Measurements from ENCODE around the gene P2RY14. TPM values are rescaled to one million over a fixed set of nuclear protein-coding genes. Genes with fewer than 3 reads are reported as not detected.

P2RY14 gene
- total RNA-seq, result not detected in 2 replicates
- long read RNA-seq, result 0 reads

- DNase-seq (ENCODE audit: extremely low spot score, unreplicated experiment), result no peak
- Mint-ChIP-seq H3K27me3 (ENCODE audit: unreplicated experiment) (no peaks in the 10 kb centered on the region), H3K27ac (ENCODE audit: unreplicated experiment) (no peak within 1 kb of the TSS), H3K36me3 (ENCODE audit: unreplicated experiment) (no peaks in the 10 kb centered on the region), H3K4me3 (ENCODE audit: unreplicated experiment) (no peak within 1 kb of the TSS), H3K9me3 (ENCODE audit: unreplicated experiment) (no peaks in the 10 kb centered on the region), H3K4me1 (ENCODE audit: unreplicated experiment) (peaks cover 5% of the 10 kb centered on the region)
- no peak for TF ChIP-seq CTCF (IDR thresholded peaks at IDR 0.05)
Observed at GRCh38 chr3:151278230-151278629, at the start of gene P2RY14. Gene P2RY14 (minus strand): TSS chr3:151278542. CDS start chr3:151214316, 64,226 bp downstream.

GRCh38 chr3:151327571-151328198 lies 49.3 kb upstream of the P2RY14 start:
- no peak overlapping the region for H3K4me3 Mint-ChIP-seq (ENCODE audit: unreplicated experiment)
- no peaks in the 10 kb centered on the region for H3K4me1 Mint-ChIP-seq (ENCODE audit: unreplicated experiment)
- TF ChIP-seq CTCF (IDR thresholded peaks at IDR 0.05), result peak; percentile 70
- no peak for DNase-seq (ENCODE audit: extremely low spot score, unreplicated experiment)
- H3K27ac Mint-ChIP-seq (ENCODE audit: unreplicated experiment), result no peak overlapping the region
- no peaks in the 10 kb centered on the region for H3K9me3 Mint-ChIP-seq (ENCODE audit: unreplicated experiment)
- H3K36me3 Mint-ChIP-seq (ENCODE audit: unreplicated experiment), result no peaks in the 10 kb centered on the region
- no peaks in the 10 kb centered on the region for H3K27me3 Mint-ChIP-seq (ENCODE audit: unreplicated experiment)

GRCh38 chr3:151322511-151322910 lies 44.2 kb upstream of the P2RY14 start:
- H3K4me3 Mint-ChIP-seq (ENCODE audit: unreplicated experiment), result no peak overlapping the region

GRCh38 chr3:151321526-151321925 lies 43.2 kb upstream of the P2RY14 start:
- Mint-ChIP-seq H3K4me1 (ENCODE audit: unreplicated experiment) (peaks cover 6% of the 10 kb centered on the region), H3K36me3 (ENCODE audit: unreplicated experiment) (no peaks in the 10 kb centered on the region), H3K9me3 (ENCODE audit: unreplicated experiment) (no peaks in the 10 kb centered on the region), H3K4me3 (ENCODE audit: unreplicated experiment) (no peak overlapping the region), H3K27me3 (ENCODE audit: unreplicated experiment) (no peaks in the 10 kb centered on the region), H3K27ac (ENCODE audit: unreplicated experiment) (no peak overlapping the region)
- TF ChIP-seq CTCF (IDR thresholded peaks at IDR 0.05), result no peak
- DNase-seq (ENCODE audit: extremely low spot score, unreplicated experiment), result no peak

More at GRCh38 chr3:151322511-151322910, 44.2 kb upstream of the P2RY14 start:
- DNase-seq (ENCODE audit: extremely low spot score, unreplicated experiment), result no peak
- peaks cover 6% of the 10 kb centered on the region for H3K4me1 Mint-ChIP-seq (ENCODE audit: unreplicated experiment)
- no peak overlapping the region for H3K27ac Mint-ChIP-seq (ENCODE audit: unreplicated experiment)
- H3K27me3 Mint-ChIP-seq (ENCODE audit: unreplicated experiment), result no peaks in the 10 kb centered on the region
- no peaks in the 10 kb centered on the region for H3K9me3 Mint-ChIP-seq (ENCODE audit: unreplicated experiment)
- H3K36me3 Mint-ChIP-seq (ENCODE audit: unreplicated experiment), result no peaks in the 10 kb centered on the region
- TF ChIP-seq CTCF (IDR thresholded peaks at IDR 0.05), result no peak

GRCh38 chr3:151320131-151320530 lies 41.8 kb upstream of the P2RY14 start:
- Mint-ChIP-seq H3K36me3 (ENCODE audit: unreplicated experiment) (no peaks in the 10 kb centered on the region), H3K27me3 (ENCODE audit: unreplicated experiment) (no peaks in the 10 kb centered on the region), H3K9me3 (ENCODE audit: unreplicated experiment) (peaks cover 5% of the 10 kb centered on the region), H3K4me1 (ENCODE audit: unreplicated experiment) (peaks cover 8% of the 10 kb centered on the region), H3K4me3 (ENCODE audit: unreplicated experiment) (no peak overlapping the region), H3K27ac (ENCODE audit: unreplicated experiment) (no peak overlapping the region)
- TF ChIP-seq CTCF (IDR thresholded peaks at IDR 0.05), result no peak
- DNase-seq (ENCODE audit: extremely low spot score, unreplicated experiment), result no peak

Data from osteocyte (in vitro differentiated cells).